SHP77 treated with DMSO at 0.1 percent for 48 hours (cell line): Measurements from ENCODE around the gene SZT2.
"Not testable (repeated sequence)": the region's sequence is repeated elsewhere in the genome, so short reads cannot be mapped to it uniquely, and the experiment has no call there.

Experiments
- DNase-seq: peaks from one replicate; lab custom pipeline; 2025; lab: John Stamatoyannopoulos, UW

The SZT2 gene

DNA sequence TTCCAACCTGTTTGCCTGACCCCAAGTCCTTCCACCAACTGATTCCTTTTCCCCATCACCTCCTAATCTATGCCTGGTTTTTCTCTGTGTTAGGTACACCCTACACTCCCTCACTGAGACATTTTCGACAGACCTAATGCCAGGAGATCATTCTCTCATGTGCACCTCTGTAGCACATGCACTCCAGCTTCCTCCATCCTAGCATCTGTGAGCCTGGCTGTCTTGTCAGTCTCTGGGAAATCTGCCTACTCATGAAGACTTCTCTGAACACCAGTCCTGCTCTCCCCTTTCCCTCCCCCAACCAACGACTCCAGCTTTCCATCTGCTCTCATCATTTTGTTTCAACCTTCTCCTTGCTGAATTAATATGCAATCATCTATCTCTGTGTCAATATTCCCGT is 1.1 kb upstream of the SZT2 start:
- no peak for DNase-seq

- DNase-seq = no peak
Observed at GRCh38 chr1:43392702-43393101, 3.0 kb downstream of the SZT2 start.

GRCh38 chr1:43395523-43395922 is 5.8 kb downstream of the SZT2 start:
- no peak for DNase-seq

- no peak for DNase-seq
Observed at GRCh38 chr1:43396059-43396458, 6.4 kb downstream of the SZT2 start.

- DNase-seq = no peak
Observed at GRCh38 chr1:43398227-43398626, 8.5 kb downstream of the SZT2 start.

DNA sequence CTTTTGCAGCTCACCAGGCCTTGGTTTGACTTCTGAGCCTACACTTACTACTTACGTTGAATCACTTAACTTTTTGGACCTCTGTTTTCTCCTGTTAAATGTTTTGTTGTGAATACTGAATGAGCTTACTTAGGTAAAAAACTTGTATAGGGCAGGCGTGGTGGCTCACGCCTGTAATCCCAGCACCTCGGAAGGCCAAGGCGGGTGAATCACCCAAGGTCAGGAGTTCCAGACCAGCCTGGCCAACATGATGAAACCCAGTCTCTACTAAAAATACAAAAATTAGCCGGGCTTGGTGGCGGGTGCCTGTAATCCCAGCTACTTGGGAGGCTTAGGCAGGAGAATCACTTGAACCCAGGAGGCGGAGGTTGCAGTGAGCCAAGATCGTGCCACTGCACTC is 10.7 kb downstream of the SZT2 start:
- not testable (repeated sequence) for DNase-seq

GRCh38 chr1:43402089-43402865 is 12.6 kb downstream of the SZT2 start:
- DNase-seq = no peak

DNA sequence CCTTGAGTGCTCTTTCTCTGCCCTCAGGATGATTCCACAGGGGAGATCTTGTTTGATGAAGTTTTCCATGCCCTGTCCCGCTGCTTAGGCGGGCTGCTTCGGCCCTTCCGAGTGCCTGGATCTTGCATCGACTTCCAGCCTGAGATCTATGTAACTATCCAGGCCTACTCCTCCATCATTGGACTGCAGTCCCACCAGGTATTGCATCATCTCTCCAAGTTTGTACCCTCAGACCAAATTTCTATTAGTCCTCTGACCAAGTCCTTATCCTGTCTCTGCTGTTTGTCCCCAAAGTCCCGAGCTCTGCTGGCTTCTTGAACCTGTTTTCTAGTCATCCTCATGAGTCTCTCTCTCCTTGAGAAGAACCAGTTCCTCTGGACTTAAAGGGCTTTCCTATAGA is 14.7 kb downstream of the SZT2 start:
- DNase-seq = no peak

DNA sequence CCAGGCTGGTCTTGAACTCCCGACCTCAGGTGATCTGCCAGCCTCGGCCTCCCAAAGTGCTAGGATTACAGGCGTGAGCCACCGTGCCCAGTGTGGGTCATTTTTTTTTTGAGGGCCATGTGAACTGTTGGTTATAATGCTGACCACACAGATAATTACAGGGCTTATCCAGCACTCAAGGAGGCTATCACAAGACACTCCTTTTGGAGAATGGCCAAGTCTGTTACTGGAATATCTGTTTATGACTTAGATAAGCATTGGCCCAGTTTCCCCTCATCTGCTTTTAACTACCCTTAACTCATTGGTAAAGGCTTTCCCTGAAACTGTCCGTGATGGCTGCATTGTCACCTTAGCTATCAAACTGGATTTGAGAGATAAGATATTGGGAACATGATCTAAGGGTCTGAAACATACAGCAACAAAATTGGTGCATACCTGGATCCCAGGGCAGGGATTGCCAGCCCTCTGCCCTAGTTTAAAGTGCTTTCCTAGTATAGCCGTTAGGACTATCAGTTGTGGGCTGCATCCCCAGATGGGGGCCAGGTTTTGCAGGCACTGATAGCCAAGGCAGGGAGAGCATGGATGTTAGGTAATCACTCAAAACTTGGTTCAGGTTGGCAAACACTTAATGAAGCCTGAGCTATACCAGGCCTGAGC is 15.6 kb downstream of the SZT2 start:
- no peak for DNase-seq

DNA sequence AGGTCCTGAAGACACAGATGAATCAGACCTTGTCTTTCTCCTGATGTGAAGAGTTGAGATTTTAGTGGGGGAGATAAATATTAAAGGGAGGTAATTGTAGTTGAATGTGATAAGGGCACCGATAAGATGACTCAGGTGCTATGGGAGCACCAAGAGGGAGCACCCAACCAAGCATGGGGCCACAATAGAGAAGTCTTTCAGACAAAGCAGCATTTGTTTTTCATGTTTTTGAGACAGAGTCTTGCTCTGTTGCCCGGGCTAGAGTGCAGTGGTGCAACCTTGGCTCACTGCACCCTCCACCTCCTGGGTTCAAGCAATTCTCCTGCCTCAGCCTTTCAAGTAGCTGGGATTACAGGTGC is 16.2 kb downstream of the SZT2 start:
- DNase-seq = no peak

DNA sequence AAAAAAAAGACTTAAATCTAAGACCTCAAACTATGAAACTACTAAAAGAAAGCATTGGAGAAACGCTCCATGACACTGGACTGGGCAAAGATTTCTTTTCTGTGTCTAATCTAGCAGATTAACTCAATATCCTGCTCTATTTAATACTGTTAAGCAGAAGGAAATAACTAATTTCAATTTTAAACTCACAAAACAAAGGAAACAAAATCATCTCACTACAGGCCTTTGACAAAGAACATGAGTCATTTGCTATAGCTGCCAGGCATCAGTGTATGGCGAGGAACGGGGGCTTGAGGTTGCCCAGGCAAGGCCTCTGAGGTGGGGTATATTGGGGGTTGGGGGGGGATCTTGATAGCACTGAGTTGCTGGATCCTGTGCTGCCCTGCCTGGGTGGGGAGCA is 20.9 kb downstream of the SZT2 start:
- DNase-seq = no peak

DNA sequence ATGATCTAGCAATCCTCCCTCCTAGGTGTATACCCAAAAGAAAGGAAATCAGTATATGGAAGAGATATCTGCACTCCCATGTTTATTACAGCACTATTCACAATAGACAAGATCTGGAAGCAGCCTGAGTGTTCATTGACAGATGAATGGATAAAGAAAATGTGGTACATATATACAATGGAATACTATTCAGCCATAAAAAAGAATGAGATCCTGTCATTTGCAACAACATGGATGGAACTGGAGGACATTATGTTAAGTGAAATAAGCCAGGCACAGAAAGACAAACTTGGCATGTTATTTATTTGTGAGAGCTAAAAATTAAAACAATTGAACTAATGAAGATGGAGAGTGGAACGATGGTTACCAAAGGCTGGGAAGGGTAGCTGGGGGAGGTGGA is 23.7 kb downstream of the SZT2 start:
- DNase-seq = not testable (repeated sequence)

- peak; percentile 8 for DNase-seq
Observed at GRCh38 chr1:43414634-43415223, 25.0 kb downstream of the SZT2 start.

GRCh38 chr1:43415901-43416300 is 26.2 kb downstream of the SZT2 start:
- DNase-seq = no peak

GRCh38 chr1:43418858-43419257 is 29.2 kb downstream of the SZT2 start:
- DNase-seq = no peak

DNA sequence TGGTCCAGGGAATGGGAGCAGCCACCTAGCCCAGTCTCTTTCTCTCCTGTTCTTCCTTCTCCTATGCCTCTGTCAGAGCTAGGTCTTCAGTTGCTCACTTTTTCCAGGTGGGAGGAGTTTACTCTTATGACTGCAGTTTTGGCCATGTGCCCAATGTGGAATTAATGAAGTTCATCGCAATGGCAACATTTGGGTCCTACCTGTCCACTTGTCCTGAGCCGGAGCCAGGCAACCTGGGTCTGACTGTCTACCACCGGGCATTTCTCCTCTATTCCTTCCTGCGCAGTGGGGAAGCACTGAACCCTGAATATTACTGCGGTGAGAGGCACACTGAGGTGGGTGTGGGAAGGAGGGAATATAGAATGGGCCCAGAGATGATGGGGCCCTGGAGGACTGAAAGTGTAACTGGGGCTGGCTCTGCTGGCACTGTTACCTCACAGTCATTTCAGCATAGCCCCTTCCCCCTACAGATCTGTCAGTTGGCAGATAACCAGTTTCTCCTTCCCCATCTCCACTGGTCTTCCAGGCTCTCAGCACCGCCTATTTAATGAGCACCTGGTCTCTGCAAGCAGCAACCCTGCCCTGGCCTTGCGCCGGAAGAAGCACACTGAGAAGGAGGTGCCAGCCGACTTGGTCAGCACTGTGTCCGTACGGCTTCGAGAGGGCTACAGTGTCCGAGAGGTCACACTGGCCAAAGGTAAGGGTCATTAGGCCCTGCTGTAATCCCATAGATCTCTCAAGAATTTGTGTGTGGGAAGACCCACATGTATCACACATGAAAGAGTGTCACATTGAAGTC is 30.1 kb downstream of the SZT2 start:
- DNase-seq = no peak

- DNase-seq = no peak
Observed at GRCh38 chr1:43420874-43421273, 31.2 kb downstream of the SZT2 start.

- no peak for DNase-seq
Observed at GRCh38 chr1:43421396-43421795, 31.7 kb downstream of the SZT2 start.

DNA sequence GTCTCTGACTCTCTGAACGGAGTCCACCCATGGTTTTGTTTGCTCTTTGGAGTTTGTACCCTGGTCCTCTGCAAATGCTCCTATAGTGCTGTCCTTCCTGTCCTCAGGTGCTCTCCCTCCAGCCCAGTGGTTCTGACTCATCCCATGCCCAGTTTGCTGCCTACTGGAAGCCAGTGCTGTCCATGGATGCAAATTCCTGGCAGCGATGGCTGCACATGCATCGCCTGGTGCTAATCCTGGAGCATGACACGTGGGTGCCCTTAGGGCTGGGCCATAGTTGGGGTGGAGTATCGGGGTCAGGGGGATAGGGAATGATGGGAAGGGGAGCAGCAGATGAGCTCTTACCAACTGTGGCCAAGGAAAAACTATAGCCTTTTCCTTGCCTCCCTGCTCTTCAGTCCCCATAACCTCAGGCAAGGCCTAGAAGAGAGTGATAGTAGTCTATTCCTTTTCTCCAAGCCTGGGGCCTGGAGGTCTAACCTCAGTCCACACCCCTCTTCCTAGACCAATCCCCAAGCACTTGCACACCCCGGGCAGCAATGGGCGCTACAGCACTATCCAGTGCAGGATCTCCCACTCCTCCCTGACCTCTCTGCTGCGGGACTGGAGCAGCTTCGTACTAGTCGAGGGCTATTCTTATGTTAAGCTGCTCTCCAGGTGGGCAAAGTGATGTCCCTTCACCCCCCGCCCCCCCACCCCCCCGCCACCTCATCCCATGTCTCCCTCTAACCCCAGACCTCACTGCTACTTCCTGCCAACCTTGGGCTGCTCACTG is 32.5 kb downstream of the SZT2 start:
- DNase-seq = no peak

- no peak for DNase-seq
Observed at GRCh38 chr1:43422995-43423671, 33.4 kb downstream of the SZT2 start.
